Measurements from ENCODE around the gene ACSL5. TPM values are rescaled to one million over a fixed set of nuclear protein-coding genes. Genes with fewer than 3 reads are reported as not detected.

Gene ACSL5
- polyA plus RNA-seq, 1 of the 3 experiments (the other 2 are of a cell fraction): 0.08 TPM

DNA sequence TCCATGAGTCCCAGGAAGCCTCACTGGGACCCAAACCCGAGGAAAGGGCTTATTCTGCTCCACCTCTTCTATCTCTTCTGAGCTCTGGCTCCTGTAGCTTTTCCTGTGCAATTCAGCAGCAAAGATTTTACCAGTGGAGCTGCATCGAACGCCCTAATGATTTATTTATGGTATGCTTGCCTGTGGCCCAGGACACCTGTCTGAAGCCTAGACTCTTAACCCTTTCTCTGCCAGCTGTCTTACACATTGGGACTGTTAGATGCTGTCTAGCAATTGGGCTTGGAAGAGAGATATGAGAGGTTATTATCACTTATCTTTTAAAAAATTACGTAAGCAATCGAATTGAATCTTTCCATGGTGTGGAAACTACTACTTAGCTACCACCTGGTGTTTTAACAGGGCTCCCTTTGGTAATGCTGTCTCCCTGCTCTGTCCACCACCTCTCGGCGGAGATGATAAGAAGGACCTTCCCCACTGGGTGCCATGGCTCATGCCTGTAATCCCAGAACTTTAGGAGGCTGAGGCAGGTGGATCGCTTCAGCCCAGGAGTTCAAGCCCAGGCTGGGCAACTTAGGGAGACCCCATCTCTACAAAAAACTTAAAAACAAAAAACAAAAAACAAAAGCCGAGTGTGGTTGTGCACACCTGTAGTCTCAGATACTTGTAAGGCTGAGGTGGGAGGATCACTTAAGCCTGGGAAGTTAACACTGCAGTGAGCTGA lies 8.8 kb downstream of the ACSL5 start (continued):
- TF ChIP-seq, protein P1, sequence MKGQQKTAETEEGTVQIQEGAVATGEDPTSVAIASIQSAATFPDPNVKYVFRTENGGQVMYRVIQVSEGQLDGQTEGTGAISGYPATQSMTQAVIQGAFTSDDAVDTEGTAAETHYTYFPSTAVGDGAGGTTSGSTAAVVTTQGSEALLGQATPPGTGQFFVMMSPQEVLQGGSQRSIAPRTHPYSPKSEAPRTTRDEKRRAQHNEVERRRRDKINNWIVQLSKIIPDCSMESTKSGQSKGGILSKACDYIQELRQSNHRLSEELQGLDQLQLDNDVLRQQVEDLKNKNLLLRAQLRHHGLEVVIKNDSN (IDR thresholded peaks at IDR 0.05; ENCODE audit: borderline replicate concordance, low read depth): no peak

DNA sequence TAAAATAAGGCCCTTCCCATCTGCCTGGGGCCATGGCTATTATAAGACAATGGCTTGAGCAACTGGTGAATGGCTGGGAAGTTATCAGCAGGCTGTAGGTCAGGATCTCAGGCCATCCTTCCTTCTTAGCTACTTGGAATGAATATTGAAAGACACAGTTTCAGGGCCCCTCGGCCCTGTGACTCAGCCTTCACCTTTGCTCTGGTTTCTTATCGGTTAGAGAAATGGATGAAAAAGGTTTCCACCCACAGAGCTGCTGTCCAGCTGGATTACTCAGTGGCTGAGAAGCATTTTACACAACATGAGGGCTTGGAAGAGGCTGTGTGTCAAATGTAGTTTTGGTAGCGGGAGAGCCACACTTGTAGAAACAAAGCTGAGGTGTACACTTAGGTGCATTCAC lies 9.4 kb downstream of the ACSL5 start:
- Histone ChIP-seq H3K4me1 (ENCODE audit: control insufficient read depth in 1 of 2, insufficient read depth in 2 of 2, low read depth in 1 of 2, low read length in 1 of 2) (no peaks in the 10 kb centered on the region), H3K27ac (ENCODE audit: low read depth in 2 of 2, low read length in 1 of 2) (no peak overlapping the region), H3K4me2 (no peak overlapping the region), H3K79me2 (ENCODE audit: insufficient read depth) (no peaks in the 10 kb centered on the region), H3K9ac (no peak overlapping the region), H3K4me3 (ENCODE audit: low read depth in 2 of 2, low read length in 1 of 2) (no peak overlapping the region), H3K27me3 (ENCODE audit: insufficient read depth) (no peaks in the 10 kb centered on the region), H3F3A (replicated peaks; ENCODE audit: insufficient read depth) (no peaks in the 10 kb centered on the region), H2AFZ (ENCODE audit: low read depth) (no peak overlapping the region), H3K9me3 (no peaks in the 10 kb centered on the region), H3K9me2 (no peaks in the 10 kb centered on the region), H4K20me1 (ENCODE audit: insufficient read depth) (no peaks in the 10 kb centered on the region), H3K36me3 (replicated peaks in 1 of 2; ENCODE audit: control insufficient read depth in 1 of 2, insufficient read depth in 2 of 2, low read length in 1 of 2) (no peaks in the 10 kb centered on the region)
- CTCF ChIA-PET: no interaction called here
- POLR2A ChIA-PET: no interaction called here
- no peak for DNase-seq
- WGBS (ENCODE audit: low lambda C conversion rate): 38% methylated on average over 3 of the region's 3 CpGs
- TF ChIP-seq RFX5 (IDR thresholded peaks at IDR 0.05; ENCODE audit: low read length): no peak
- TF ChIP-seq, protein P2, sequence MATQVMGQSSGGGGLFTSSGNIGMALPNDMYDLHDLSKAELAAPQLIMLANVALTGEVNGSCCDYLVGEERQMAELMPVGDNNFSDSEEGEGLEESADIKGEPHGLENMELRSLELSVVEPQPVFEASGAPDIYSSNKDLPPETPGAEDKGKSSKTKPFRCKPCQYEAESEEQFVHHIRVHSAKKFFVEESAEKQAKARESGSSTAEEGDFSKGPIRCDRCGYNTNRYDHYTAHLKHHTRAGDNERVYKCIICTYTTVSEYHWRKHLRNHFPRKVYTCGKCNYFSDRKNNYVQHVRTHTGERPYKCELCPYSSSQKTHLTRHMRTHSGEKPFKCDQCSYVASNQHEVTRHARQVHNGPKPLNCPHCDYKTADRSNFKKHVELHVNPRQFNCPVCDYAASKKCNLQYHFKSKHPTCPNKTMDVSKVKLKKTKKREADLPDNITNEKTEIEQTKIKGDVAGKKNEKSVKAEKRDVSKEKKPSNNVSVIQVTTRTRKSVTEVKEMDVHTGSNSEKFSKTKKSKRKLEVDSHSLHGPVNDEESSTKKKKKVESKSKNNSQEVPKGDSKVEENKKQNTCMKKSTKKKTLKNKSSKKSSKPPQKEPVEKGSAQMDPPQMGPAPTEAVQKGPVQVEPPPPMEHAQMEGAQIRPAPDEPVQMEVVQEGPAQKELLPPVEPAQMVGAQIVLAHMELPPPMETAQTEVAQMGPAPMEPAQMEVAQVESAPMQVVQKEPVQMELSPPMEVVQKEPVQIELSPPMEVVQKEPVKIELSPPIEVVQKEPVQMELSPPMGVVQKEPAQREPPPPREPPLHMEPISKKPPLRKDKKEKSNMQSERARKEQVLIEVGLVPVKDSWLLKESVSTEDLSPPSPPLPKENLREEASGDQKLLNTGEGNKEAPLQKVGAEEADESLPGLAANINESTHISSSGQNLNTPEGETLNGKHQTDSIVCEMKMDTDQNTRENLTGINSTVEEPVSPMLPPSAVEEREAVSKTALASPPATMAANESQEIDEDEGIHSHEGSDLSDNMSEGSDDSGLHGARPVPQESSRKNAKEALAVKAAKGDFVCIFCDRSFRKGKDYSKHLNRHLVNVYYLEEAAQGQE (IDR thresholded peaks at IDR 0.05; ENCODE audit: low read depth, low read length): peak; percentile 57; the same call in 1 of the 2 replicates
- no peak for TF ChIP-seq JUND (IDR thresholded peaks at IDR 0.05)

DNA sequence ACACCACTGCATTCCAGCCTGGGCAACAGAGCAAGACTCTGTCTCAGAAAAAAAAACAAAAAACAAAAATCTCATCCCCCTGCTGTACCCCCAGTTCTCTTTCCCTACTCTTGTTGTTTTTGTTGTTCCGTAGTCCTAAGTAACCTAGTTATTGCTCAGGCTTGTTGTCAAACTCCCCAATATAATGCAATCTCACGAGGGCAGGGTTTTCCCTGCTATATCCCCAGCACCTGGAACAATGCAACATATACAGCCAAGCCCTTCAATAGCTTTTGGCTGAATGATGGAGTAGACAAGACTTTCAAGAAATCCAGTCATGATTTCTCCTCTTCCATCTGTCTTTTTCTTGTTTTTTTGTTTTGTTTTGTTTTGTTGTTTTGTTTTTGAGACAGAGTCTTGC lies 10.2 kb downstream of the ACSL5 start:
- ChIA-PET POLR2A (no interaction called here), CTCF (interaction anchor here (0.8 kb wide), 1 partner anchor 247 kb away, joined by 4 read pairs; no protein-coding TSS in a partner anchor)
- no peaks in the 10 kb centered on the region for H3K36me3 ChIP-seq (replicated peaks in 1 of 2; ENCODE audit: control insufficient read depth in 1 of 2, insufficient read depth in 2 of 2, low read length in 1 of 2)
- no peak overlapping the region for H3K4me2 ChIP-seq
- DNase-seq: no peak
- H3K79me2 ChIP-seq (ENCODE audit: insufficient read depth): no peaks in the 10 kb centered on the region
- H3F3A ChIP-seq (replicated peaks; ENCODE audit: insufficient read depth): no peaks in the 10 kb centered on the region
- no peaks in the 10 kb centered on the region for H3K9me3 ChIP-seq
- TF ChIP-seq GABPA (IDR thresholded peaks at IDR 0.05; ENCODE audit: low read depth): no peak
- TF ChIP-seq CHD2 (IDR thresholded peaks at IDR 0.05; ENCODE audit: low read length, partially characterized antibody): no peak
- no peak for TF ChIP-seq POLR2AphosphoS5 (IDR thresholded peaks at IDR 0.05; ENCODE audit: low read depth, low read length)
- TF ChIP-seq, protein P2 (IDR thresholded peaks at IDR 0.05; ENCODE audit: low read depth, low read length): no peak
- TF ChIP-seq TEAD4 (IDR thresholded peaks at IDR 0.05; ENCODE audit: borderline replicate concordance, insufficient read depth): no peak
- TF ChIP-seq, protein P3, sequence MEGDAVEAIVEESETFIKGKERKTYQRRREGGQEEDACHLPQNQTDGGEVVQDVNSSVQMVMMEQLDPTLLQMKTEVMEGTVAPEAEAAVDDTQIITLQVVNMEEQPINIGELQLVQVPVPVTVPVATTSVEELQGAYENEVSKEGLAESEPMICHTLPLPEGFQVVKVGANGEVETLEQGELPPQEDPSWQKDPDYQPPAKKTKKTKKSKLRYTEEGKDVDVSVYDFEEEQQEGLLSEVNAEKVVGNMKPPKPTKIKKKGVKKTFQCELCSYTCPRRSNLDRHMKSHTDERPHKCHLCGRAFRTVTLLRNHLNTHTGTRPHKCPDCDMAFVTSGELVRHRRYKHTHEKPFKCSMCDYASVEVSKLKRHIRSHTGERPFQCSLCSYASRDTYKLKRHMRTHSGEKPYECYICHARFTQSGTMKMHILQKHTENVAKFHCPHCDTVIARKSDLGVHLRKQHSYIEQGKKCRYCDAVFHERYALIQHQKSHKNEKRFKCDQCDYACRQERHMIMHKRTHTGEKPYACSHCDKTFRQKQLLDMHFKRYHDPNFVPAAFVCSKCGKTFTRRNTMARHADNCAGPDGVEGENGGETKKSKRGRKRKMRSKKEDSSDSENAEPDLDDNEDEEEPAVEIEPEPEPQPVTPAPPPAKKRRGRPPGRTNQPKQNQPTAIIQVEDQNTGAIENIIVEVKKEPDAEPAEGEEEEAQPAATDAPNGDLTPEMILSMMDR (IDR thresholded peaks at IDR 0.05): no peak
- WGBS (ENCODE audit: low lambda C conversion rate): 39% methylated on average over 2 of the region's 2 CpGs
- no peaks in the 10 kb centered on the region for H3K27me3 ChIP-seq (ENCODE audit: insufficient read depth)
- H2AFZ ChIP-seq (ENCODE audit: low read depth): no peak overlapping the region
- H3K9ac ChIP-seq: no peak overlapping the region
- no peaks in the 10 kb centered on the region for H3K9me2 ChIP-seq
- H4K20me1 ChIP-seq (ENCODE audit: insufficient read depth): no peaks in the 10 kb centered on the region
- no peaks in the 10 kb centered on the region; a peak in 1 of 4 replicates for H3K4me1 ChIP-seq (ENCODE audit: control insufficient read depth in 1 of 2, insufficient read depth in 2 of 2, low read depth in 1 of 2, low read length in 1 of 2)
- H3K4me3 ChIP-seq (ENCODE audit: low read depth in 2 of 2, low read length in 1 of 2): no peak overlapping the region
- H3K27ac ChIP-seq (ENCODE audit: low read depth in 2 of 2, low read length in 1 of 2): no peak overlapping the region
